ENCODE results near the gene TBX4.
A peak's percentile ranks its signal among the peaks of the same experiment; 100 is the strongest.

Gene TBX4

DNA sequence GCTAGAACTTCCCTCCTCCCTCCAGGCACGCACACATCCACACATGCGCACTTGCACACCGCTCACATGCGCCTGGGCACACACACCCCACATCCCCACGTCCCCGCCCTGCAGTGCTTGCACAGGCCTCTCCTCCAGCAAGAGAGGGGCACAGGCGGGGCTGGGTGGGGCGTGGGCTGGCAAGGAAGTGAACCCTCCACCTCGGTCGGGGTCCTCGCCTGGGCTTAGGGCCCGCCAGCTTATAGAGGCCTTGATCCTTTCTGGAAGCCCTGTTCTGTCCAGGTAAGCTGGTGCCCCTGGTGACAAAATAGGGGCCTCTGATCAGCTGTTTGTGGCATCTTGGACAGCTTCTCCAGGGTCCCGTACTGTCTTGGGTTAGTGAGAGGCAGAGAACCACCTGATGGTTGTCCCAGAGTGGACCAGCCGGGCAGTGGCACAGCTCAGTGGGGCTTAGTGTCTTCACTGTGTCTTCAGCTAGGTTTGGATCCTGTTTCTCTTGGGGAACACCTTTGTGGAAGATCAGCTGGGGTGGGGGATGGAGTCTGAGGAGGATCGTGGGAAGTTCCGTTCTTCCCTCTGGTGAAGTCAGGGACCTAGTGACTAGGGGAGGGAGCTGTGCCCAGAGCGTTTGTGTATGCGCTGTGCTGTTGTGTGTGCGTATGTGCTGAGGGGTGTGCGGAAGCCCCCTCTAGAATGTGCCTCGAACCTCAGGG lies 12.1 kb downstream of the TBX4 start:
- no peak overlapping the region for H3K4me3 ChIP-seq (replicated peaks; ENCODE audit: low read depth, low read length)
- TF ChIP-seq, protein P1, sequence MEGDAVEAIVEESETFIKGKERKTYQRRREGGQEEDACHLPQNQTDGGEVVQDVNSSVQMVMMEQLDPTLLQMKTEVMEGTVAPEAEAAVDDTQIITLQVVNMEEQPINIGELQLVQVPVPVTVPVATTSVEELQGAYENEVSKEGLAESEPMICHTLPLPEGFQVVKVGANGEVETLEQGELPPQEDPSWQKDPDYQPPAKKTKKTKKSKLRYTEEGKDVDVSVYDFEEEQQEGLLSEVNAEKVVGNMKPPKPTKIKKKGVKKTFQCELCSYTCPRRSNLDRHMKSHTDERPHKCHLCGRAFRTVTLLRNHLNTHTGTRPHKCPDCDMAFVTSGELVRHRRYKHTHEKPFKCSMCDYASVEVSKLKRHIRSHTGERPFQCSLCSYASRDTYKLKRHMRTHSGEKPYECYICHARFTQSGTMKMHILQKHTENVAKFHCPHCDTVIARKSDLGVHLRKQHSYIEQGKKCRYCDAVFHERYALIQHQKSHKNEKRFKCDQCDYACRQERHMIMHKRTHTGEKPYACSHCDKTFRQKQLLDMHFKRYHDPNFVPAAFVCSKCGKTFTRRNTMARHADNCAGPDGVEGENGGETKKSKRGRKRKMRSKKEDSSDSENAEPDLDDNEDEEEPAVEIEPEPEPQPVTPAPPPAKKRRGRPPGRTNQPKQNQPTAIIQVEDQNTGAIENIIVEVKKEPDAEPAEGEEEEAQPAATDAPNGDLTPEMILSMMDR (IDR thresholded peaks at IDR 0.05; ENCODE audit: low read length, missing control alignments) = no peak
- DNase-seq (ENCODE audit: low read depth) = no peak

DNA sequence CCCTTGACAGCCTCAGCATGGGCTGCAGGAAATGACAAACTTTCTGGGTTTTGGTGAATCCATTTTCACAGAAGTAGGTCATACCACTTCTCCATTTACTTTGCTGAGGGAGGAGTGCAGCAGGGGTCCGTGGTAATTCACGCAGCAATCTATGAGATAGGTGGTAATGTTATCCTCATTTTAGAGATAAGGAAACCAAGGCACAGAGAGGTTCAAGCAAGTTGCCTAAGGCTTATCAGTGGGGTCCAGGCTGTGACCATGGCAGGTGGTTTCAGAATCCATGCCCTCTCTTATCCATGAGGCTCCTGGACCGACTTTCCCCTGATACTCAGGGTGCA lies 12.6 kb downstream of the TBX4 start:
- H3K4me3 ChIP-seq (replicated peaks; ENCODE audit: low read depth, low read length) = no peak overlapping the region
- no peak for DNase-seq (ENCODE audit: low read depth)
- TF ChIP-seq, protein P1 (IDR thresholded peaks at IDR 0.05; ENCODE audit: low read length, missing control alignments) = no peak

DNA sequence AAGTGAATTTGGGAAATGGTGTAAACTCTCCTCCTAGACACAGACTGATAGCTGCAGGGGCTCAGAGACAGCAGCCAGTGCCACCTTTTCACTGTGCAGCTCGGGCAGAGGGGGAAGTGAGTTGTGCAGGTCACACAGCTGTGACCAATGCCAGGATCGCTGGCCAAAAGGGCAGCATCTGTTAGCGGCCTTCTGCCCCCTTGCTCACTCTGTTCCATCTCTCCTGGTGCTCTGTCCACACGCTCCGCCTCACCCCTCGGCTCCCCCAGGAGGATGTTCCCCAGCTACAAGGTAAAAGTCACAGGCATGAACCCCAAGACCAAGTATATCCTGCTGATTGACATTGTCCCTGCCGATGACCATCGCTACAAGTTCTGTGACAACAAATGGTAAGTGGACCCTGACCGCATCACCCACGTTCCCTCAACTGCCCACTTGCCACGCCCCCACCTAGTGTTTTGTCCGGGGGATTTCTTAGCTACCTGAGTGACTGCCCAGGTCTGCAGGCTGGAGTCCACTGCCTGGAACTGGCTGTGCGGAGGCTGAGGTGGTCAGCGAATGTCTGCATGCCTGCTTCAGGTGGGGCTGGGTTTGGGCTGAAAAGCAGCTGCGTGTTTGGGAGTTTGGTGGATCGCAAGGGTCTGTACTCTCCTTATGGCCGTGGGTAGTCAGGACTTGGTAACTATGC lies 13.5 kb downstream of the TBX4 start:
- TF ChIP-seq, protein P1 (IDR thresholded peaks at IDR 0.05; ENCODE audit: low read length, missing control alignments) = no peak
- no peak for DNase-seq (ENCODE audit: low read depth)
- H3K4me3 ChIP-seq (replicated peaks; ENCODE audit: low read depth, low read length) = no peak overlapping the region

DNA sequence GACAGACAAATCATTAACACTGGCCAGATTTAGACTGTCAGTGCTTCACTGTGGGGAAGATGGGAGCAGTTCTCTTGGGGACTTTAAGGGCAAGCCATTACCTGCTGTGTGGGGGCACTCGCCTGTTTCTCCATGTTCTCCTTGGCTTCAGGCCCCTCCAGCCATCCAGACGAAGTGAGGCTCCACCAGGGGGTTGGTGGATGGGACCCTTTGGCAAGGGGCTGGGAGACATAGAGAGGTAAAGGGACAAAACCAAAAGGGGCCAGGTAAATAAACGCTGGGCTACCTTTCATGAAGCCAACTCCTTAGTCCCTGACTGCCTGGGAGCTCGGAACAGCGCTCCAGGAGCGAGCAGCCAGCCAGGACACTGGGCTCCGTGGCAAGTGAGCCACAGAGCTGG lies 14.0 kb downstream of the TBX4 start:
- DNase-seq (ENCODE audit: low read depth) = no peak
- TF ChIP-seq, protein P1 (IDR thresholded peaks at IDR 0.05; ENCODE audit: low read length, missing control alignments) = no peak
- H3K4me3 ChIP-seq (replicated peaks; ENCODE audit: low read depth, low read length) = no peak overlapping the region

DNA sequence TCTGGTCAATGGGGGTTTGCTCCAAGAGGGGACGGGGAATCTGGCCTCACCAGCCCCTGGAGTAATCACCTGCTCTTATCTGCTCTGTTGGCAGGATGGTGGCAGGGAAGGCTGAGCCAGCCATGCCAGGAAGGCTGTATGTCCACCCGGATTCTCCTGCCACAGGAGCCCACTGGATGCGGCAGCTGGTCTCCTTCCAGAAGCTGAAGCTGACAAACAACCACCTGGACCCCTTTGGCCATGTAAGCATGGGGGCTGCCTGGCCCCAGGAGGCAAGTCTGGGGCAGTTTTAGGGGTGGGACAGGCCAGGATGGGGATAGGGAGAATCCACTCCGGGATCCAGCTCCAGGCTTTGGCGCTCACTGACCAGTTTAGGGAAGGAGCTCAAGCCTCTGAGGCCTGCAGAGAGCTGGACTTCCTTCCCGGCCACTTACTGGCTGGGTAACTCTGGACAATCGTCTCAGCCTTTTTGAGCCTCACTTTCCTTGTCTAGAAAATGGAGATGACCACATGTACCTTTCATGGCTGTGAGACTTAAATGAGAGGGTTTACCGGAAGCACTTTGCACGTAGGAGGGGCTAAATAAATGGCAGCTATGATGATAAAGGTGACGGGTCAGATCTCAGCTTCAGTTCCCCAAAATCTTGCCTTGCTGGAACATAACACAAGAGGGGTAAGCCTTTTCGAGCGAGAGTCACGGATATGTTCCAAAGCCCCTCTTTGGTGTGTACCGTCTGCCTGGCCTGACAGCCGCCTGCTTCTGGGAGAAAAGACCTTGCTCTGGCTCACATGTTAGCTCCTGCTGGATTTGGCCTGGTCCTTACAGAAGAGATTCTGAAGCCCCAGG lies 15.4 kb downstream of the TBX4 start:
- TF ChIP-seq, protein P1 (IDR thresholded peaks at IDR 0.05; ENCODE audit: low read length, missing control alignments) = no peak
- H3K4me3 ChIP-seq (replicated peaks; ENCODE audit: low read depth, low read length) = no peak overlapping the region
- DNase-seq (ENCODE audit: low read depth) = peak; percentile 46

DNA sequence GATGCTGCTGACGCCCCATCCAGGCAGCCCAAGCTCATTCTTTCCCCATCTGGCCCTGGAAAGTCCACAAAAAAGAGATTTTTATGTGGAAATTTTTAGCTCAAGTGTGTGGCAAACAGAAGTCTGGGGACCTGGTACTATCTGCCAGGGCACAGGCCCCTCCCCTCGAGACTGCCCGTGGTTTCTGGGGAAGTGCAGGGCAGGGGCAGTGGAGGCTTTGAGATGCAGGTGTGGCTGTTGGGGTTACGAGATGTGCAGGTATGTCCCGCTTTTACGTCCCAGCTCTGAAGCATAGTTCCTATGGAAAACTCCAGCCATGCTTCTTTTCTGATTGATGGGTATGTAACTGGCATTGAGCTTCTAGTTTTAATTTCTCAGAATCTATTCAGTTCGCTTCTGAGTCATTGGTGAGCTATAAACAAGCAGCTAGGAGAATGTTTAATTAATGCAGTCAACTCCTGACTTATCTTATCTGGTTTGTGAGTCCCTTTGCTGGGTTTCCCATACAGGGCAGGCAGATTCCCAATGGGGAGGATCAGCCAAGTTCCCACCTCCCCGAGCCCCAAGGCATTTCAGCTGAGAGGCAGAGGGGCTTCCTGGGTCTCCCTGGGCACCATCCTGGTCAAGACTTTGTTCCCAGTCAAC lies 16.2 kb downstream of the TBX4 start:
- DNase-seq (ENCODE audit: low read depth) = no peak
- no peak overlapping the region for H3K4me3 ChIP-seq (replicated peaks; ENCODE audit: low read depth, low read length)
- TF ChIP-seq, protein P1 (IDR thresholded peaks at IDR 0.05; ENCODE audit: low read length, missing control alignments) = no peak

Data from fibroblast of pulmonary artery (primary cell).